HEK293 (cell line): Measurements from ENCODE around the gene SLC6A16.

ENCODE experiments used
- GLIS2 ChIP-seq: fragments of 450-650 bp; formaldehyde crosslinking; IDR thresholded peaks from 2 replicates; pipeline ENCODE4 v1.5.1; 2016; ENCODE audit warnings: missing biosample characterization, missing genetic modification characterization
- REPIN1 ChIP-seq: fragments of 450-650 bp; formaldehyde crosslinking; IDR thresholded peaks from 2 replicates; pipeline ENCODE4 v1.5.1; 2017; ENCODE audit warnings: missing biosample characterization, missing genetic modification characterization, low read depth
- ZNF133 ChIP-seq: fragments of 450-650 bp; formaldehyde crosslinking; IDR thresholded peaks from 2 replicates; pipeline ENCODE4 v1.5.1; 2016; ENCODE audit warnings: missing biosample characterization, missing genetic modification characterization
- ZNF292 ChIP-seq: fragments of 450-650 bp; formaldehyde crosslinking; IDR thresholded peaks from 2 replicates; pipeline ENCODE4 v1.5.1; 2016; ENCODE audit warnings: low read depth, missing biosample characterization, missing genetic modification characterization, borderline replicate concordance
- ZNF302 ChIP-seq: fragments of 450-650 bp; formaldehyde crosslinking; IDR thresholded peaks from 2 replicates; pipeline ENCODE4 v1.5.1; 2016; ENCODE audit warnings: missing biosample characterization, missing genetic modification characterization, low read depth
- ZNF394 ChIP-seq: fragments of 450-650 bp; formaldehyde crosslinking; IDR thresholded peaks from 2 replicates; pipeline ENCODE4 v1.5.1; 2016; ENCODE audit warnings: missing biosample characterization, missing genetic modification characterization, mild to moderate bottlenecking, moderate library complexity, borderline replicate concordance
- ZNF404 ChIP-seq: fragments of 450-650 bp; formaldehyde crosslinking; IDR thresholded peaks from 2 replicates; pipeline ENCODE4 v1.5.1; 2017; ENCODE audit warnings: missing biosample characterization, missing genetic modification characterization
- TF ChIP-seq, protein P1 (sequence below): fragments of 450-650 bp; formaldehyde crosslinking; IDR thresholded peaks from 2 replicates; pipeline ENCODE4 v1.5.1; 2016; ENCODE audit warnings: missing biosample characterization, missing genetic modification characterization
- TF ChIP-seq, protein P2 (sequence below): fragments of 450-650 bp; formaldehyde crosslinking; IDR thresholded peaks from 2 replicates; pipeline ENCODE4 v1.5.1; 2016; ENCODE audit warnings: missing biosample characterization, missing genetic modification characterization
- TF ChIP-seq, protein P3 (sequence below): fragments of 450-650 bp; formaldehyde crosslinking; IDR thresholded peaks from 2 replicates; pipeline ENCODE4 v1.5.1; 2016; ENCODE audit warnings: missing biosample characterization, missing genetic modification characterization
- TF ChIP-seq, protein P4 (sequence below): sonication (generic); formaldehyde crosslinking; IDR thresholded peaks from 2 replicates; pipeline ENCODE4 v1.8.1; 2022; ENCODE audit warnings: mild to moderate bottlenecking, moderate library complexity, missing genetic modification reagents

DNA sequence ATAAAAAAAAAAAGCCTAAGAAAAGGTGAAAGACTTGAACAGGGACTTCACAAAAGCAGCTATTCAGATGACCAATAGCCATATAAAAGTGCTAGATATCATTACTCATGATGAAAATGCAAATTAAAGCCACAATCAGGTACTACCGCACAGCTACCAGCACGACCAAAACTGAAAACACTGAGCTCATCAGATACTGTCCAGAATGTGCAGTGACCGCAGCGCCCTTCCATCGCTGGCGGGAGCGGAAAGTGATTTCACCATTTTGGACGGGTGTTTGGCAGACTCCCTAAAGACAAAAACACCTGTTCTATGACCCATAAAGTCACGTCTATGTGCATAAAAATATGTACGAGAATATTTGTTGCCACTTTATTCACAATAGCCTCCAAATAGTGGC lies 60.7 kb downstream of the SLC6A16 start:
- TF ChIP-seq ZNF292 (tag by site-specific recombination) = no peak
- TF ChIP-seq ZNF394 (tag by site-specific recombination) = no peak
- TF ChIP-seq, protein P1, sequence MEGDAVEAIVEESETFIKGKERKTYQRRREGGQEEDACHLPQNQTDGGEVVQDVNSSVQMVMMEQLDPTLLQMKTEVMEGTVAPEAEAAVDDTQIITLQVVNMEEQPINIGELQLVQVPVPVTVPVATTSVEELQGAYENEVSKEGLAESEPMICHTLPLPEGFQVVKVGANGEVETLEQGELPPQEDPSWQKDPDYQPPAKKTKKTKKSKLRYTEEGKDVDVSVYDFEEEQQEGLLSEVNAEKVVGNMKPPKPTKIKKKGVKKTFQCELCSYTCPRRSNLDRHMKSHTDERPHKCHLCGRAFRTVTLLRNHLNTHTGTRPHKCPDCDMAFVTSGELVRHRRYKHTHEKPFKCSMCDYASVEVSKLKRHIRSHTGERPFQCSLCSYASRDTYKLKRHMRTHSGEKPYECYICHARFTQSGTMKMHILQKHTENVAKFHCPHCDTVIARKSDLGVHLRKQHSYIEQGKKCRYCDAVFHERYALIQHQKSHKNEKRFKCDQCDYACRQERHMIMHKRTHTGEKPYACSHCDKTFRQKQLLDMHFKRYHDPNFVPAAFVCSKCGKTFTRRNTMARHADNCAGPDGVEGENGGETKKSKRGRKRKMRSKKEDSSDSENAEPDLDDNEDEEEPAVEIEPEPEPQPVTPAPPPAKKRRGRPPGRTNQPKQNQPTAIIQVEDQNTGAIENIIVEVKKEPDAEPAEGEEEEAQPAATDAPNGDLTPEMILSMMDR (tag by site-specific recombination) = no peak
- TF ChIP-seq, protein P2, sequence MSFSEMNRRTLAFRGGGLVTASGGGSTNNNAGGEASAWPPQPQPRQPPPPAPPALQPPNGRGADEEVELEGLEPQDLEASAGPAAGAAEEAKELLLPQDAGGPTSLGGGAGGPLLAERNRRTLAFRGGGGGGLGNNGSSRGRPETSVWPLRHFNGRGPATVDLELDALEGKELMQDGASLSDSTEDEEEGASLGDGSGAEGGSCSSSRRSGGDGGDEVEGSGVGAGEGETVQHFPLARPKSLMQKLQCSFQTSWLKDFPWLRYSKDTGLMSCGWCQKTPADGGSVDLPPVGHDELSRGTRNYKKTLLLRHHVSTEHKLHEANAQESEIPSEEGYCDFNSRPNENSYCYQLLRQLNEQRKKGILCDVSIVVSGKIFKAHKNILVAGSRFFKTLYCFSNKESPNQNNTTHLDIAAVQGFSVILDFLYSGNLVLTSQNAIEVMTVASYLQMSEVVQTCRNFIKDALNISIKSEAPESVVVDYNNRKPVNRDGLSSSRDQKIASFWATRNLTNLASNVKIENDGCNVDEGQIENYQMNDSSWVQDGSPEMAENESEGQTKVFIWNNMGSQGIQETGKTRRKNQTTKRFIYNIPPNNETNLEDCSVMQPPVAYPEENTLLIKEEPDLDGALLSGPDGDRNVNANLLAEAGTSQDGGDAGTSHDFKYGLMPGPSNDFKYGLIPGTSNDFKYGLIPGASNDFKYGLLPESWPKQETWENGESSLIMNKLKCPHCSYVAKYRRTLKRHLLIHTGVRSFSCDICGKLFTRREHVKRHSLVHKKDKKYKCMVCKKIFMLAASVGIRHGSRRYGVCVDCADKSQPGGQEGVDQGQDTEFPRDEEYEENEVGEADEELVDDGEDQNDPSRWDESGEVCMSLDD (tag by site-specific recombination) = no peak
- TF ChIP-seq ZNF302 (tag by site-specific recombination) = no peak
- TF ChIP-seq, protein P3, sequence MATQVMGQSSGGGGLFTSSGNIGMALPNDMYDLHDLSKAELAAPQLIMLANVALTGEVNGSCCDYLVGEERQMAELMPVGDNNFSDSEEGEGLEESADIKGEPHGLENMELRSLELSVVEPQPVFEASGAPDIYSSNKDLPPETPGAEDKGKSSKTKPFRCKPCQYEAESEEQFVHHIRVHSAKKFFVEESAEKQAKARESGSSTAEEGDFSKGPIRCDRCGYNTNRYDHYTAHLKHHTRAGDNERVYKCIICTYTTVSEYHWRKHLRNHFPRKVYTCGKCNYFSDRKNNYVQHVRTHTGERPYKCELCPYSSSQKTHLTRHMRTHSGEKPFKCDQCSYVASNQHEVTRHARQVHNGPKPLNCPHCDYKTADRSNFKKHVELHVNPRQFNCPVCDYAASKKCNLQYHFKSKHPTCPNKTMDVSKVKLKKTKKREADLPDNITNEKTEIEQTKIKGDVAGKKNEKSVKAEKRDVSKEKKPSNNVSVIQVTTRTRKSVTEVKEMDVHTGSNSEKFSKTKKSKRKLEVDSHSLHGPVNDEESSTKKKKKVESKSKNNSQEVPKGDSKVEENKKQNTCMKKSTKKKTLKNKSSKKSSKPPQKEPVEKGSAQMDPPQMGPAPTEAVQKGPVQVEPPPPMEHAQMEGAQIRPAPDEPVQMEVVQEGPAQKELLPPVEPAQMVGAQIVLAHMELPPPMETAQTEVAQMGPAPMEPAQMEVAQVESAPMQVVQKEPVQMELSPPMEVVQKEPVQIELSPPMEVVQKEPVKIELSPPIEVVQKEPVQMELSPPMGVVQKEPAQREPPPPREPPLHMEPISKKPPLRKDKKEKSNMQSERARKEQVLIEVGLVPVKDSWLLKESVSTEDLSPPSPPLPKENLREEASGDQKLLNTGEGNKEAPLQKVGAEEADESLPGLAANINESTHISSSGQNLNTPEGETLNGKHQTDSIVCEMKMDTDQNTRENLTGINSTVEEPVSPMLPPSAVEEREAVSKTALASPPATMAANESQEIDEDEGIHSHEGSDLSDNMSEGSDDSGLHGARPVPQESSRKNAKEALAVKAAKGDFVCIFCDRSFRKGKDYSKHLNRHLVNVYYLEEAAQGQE (tag by site-specific recombination) = no peak
- no peak for TF ChIP-seq REPIN1 (tag by site-specific recombination)
- TF ChIP-seq ZNF133 (tag by site-specific recombination) = no peak
- TF ChIP-seq, protein P4, sequence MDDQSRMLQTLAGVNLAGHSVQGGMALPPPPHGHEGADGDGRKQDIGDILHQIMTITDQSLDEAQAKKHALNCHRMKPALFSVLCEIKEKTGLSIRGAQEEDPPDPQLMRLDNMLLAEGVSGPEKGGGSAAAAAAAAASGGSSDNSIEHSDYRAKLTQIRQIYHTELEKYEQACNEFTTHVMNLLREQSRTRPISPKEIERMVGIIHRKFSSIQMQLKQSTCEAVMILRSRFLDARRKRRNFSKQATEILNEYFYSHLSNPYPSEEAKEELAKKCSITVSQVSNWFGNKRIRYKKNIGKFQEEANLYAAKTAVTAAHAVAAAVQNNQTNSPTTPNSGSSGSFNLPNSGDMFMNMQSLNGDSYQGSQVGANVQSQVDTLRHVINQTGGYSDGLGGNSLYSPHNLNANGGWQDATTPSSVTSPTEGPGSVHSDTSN (CRISPR knock-in tag) = no peak
- TF ChIP-seq GLIS2 (tag by site-specific recombination) = no peak
- TF ChIP-seq ZNF404 (tag by site-specific recombination) = no peak
